Measurements from ENCODE around the gene EHHADH. TPM values are rescaled to one million over a fixed set of nuclear protein-coding genes. Genes with fewer than 3 reads are reported as not detected.

EHHADH gene
- total and polyA plus RNA-seq, 2 of the 13 experiments (the other 11 are each of a cell fraction or from before 2014, with no cell fraction given), result 14.5 to 38.9 TPM

GRCh38 chr3:185253645-185254410 lies at the start of gene EHHADH (continued):
- 0 out of 2 replicates have a peak, but pooled peaks have one; percentile 26 for TF ChIP-seq BATF2 (CRISPR knock-in tag; IDR thresholded peaks at IDR 0.05)
- TF ChIP-seq SAFB2 (CRISPR knock-in tag; IDR thresholded peaks at IDR 0.05; ENCODE audit: borderline replicate concordance, low read depth), result no peak
- TF ChIP-seq ZNF44 (CRISPR knock-in tag; IDR thresholded peaks at IDR 0.05), result no peak
- peak; percentile 66 for TF ChIP-seq IRF2 (CRISPR knock-in tag; IDR thresholded peaks at IDR 0.05)
- TF ChIP-seq ZBTB3 (CRISPR knock-in tag; IDR thresholded peaks at IDR 0.05; ENCODE audit: borderline replicate concordance, low read depth), result no peak
- TF ChIP-seq JARID2 (CRISPR knock-in tag; IDR thresholded peaks at IDR 0.05; ENCODE audit: insufficient replicate concordance), result peak; percentile 73
- peak; percentile 21; the same call in 1 of the 2 replicates for TF ChIP-seq ZNF121 (CRISPR knock-in tag; IDR thresholded peaks at IDR 0.05)
- TF ChIP-seq ZNF879 (CRISPR knock-in tag; IDR thresholded peaks at IDR 0.05), result 0 out of 2 replicates have a peak, but pooled peaks have one; percentile 34
- TF ChIP-seq MXD1 (CRISPR knock-in tag; IDR thresholded peaks at IDR 0.05), result 0 out of 2 replicates have a peak, but pooled peaks have one; percentile 30
- no peak for TF ChIP-seq SOX6 (IDR thresholded peaks at IDR 0.05)
- 0 out of 2 replicates have a peak, but pooled peaks have one; percentile 25 for TF ChIP-seq SOX6 (CRISPR knock-in tag; IDR thresholded peaks at IDR 0.05)
- TF ChIP-seq ZFAT (CRISPR knock-in tag; conservative IDR thresholded peaks at IDR 0.05), result 0 out of 2 replicates have a peak, but pooled peaks have one; percentile 22
- TF ChIP-seq NFIB (CRISPR knock-in tag; IDR thresholded peaks at IDR 0.05; ENCODE audit: borderline replicate concordance), result no peak
- TF ChIP-seq KLF9 (CRISPR knock-in tag; IDR thresholded peaks at IDR 0.05; ENCODE audit: low read depth), result no peak
- peak; percentile 87 for TF ChIP-seq NRL (CRISPR knock-in tag; IDR thresholded peaks at IDR 0.05; ENCODE audit: borderline replicate concordance)
- 0 out of 2 replicates have a peak, but pooled peaks have one; percentile 75 for TF ChIP-seq HMGXB3 (CRISPR knock-in tag; IDR thresholded peaks at IDR 0.05; ENCODE audit: borderline replicate concordance)
- TF ChIP-seq AHR (CRISPR knock-in tag; IDR thresholded peaks at IDR 0.05), result 0 out of 2 replicates have a peak, but pooled peaks have one; percentile 48
- peak; percentile 88 for TF ChIP-seq ZNF687 (CRISPR knock-in tag; IDR thresholded peaks at IDR 0.05)
- no peak for TF ChIP-seq TRIM24 (CRISPR knock-in tag; IDR thresholded peaks at IDR 0.05)
- peak; percentile 34 for TF ChIP-seq PHF5A (CRISPR knock-in tag; IDR thresholded peaks at IDR 0.05; ENCODE audit: low read depth, unreplicated experiment)
